Neural cell (in vitro differentiated cells): ENCODE measurements around the gene HAO1. TPM values are rescaled to one million over a fixed set of nuclear protein-coding genes. Genes with fewer than 3 reads are reported as not detected.
"Not testable (repeated sequence)": the region's sequence is repeated elsewhere in the genome, so short reads cannot be mapped to it uniquely, and the experiment has no call there.

Experiments used
- H2AFZ ChIP-seq: fragments of 200-600, 300-800 bp; sonication (generic), shearing (Covaris generic); 2 replicates; pipeline ENCODE4 v1.6.0; 2014; ENCODE audit warnings: low read depth, mild to moderate bottlenecking, antibody characterized with exemption, low read length, moderate library complexity
- H3F3A ChIP-seq: fragments of 200-600 bp; shearing (Covaris generic); 2 replicates; pipeline ENCODE4 v1.6.1; 2016; ENCODE audit warnings: mild to moderate bottlenecking, moderate library complexity, mixed read lengths, antibody characterized with exemption, low read length; ENCODE audit not compliant: insufficient read depth, poor library complexity, severe bottlenecking
- H3K27ac ChIP-seq: fragments of 200-600, 300-800 bp; sonication (generic), shearing (Covaris generic); 2 replicates; pipeline ENCODE4 v1.5.1; 2014; ENCODE audit warnings: mild to moderate bottlenecking, low read length, moderate library complexity
- H3K27me3 ChIP-seq: fragments of 300-800, 200-600 bp; sonication (generic), shearing (Covaris generic); 2 replicates; pipeline ENCODE4 v1.6.0; 2014; ENCODE audit warnings: mild to moderate bottlenecking, low read depth, low read length, moderate library complexity; ENCODE audit not compliant: insufficient read depth
- H3K36me3 ChIP-seq: fragments of 300-800, 200-600 bp; sonication (generic), shearing (Covaris generic); 2 replicates; pipeline ENCODE4 v1.5.1; 2014; ENCODE audit warnings: mild to moderate bottlenecking, antibody characterized with exemption, low read length, moderate library complexity; ENCODE audit not compliant: insufficient read depth
- H3K4me2 ChIP-seq: fragments of 300-800, 200-600 bp; sonication (generic), shearing (Covaris generic); 2 replicates; pipeline ENCODE4 v1.6.0; 2014; ENCODE audit warnings: mild to moderate bottlenecking, low read length
- H3K4me3 ChIP-seq: fragments of 300-800, 200-600 bp; sonication (generic), shearing (Covaris generic); 2 replicates; pipeline ENCODE4 v1.5.1; 2014; ENCODE audit warnings: mild to moderate bottlenecking, low read length, moderate library complexity
- H3K79me2 ChIP-seq: fragments of 200-600 bp; shearing (Covaris generic); replicated peaks from 2 replicates; pipeline ENCODE4 v1.6.0; 2014; ENCODE audit warnings: mild to moderate bottlenecking, low read length, moderate library complexity; ENCODE audit not compliant: insufficient read depth
- H3K9ac ChIP-seq: fragments of 300-800, 200-600 bp; sonication (generic), shearing (Covaris generic); 2 replicates; pipeline ENCODE4 v1.6.1; 2016; ENCODE audit warnings: mild to moderate bottlenecking, low read length, mixed read lengths
- H3K9me2 ChIP-seq: fragments of 200-600 bp; shearing (Covaris generic); 2 replicates; pipeline ENCODE4 v1.6.1; 2016; ENCODE audit warnings: mild to moderate bottlenecking, low read length, mixed read lengths; ENCODE audit not compliant: insufficient read depth
- H3K9me3 ChIP-seq: fragments of 200-600, 300-800 bp; sonication (generic), shearing (Covaris generic); 2 replicates; pipeline ENCODE4 v1.6.1; 2016; ENCODE audit warnings: mild to moderate bottlenecking, mixed run types, low read length, moderate library complexity, mixed read lengths
- H4K20me1 ChIP-seq: fragments of 200-600 bp; shearing (Covaris generic); 2 replicates; pipeline ENCODE4 v1.6.1; 2016; ENCODE audit warnings: mild to moderate bottlenecking, mixed run types; ENCODE audit not compliant: insufficient read depth
- EP300 ChIP-seq: fragments of 450-650 bp; conservative IDR thresholded peaks from 2 replicates; pipeline ENCODE4 v1.6.1; 2014; ENCODE audit warnings: antibody characterized with exemption, mild to moderate bottlenecking, moderate library complexity; ENCODE audit not compliant: poor library complexity, severe bottlenecking
- EZH2 ChIP-seq: fragments of 200-600, 300-800 bp; shearing (Covaris generic), sonication (generic); IDR thresholded peaks from 2 replicates; pipeline ENCODE4 v1.6.1; 2014; ENCODE audit warnings: antibody characterized with exemption, low read length, borderline replicate concordance, mild to moderate bottlenecking; ENCODE audit not compliant: insufficient read depth, poor library complexity, severe bottlenecking
- MXI1 ChIP-seq: fragments of 450-650 bp; conservative IDR thresholded peaks from 2 replicates; pipeline ENCODE4 v1.6.1; 2014; ENCODE audit warnings: antibody characterized with exemption, mild to moderate bottlenecking; ENCODE audit not compliant: poor library complexity, severe bottlenecking
- POLR2AphosphoS5 ChIP-seq: IDR thresholded peaks from 2 replicates; pipeline ENCODE4 v1.6.1; 2012
- RAD21 ChIP-seq: fragments of 450-650 bp; conservative IDR thresholded peaks from 2 replicates; pipeline ENCODE4 v1.6.1; 2014; ENCODE audit warnings: antibody characterized with exemption, mild to moderate bottlenecking, moderate library complexity
- SMC3 ChIP-seq: fragments of 450-650 bp; conservative IDR thresholded peaks from 2 replicates; pipeline ENCODE4 v1.6.1; 2014; ENCODE audit warnings: antibody characterized with exemption, mild to moderate bottlenecking, moderate library complexity; ENCODE audit not compliant: poor library complexity
- TAF1 ChIP-seq: IDR thresholded peaks from 2 replicates; pipeline ENCODE4 v1.6.1; 2012; ENCODE audit warnings: low read depth
- polyA plus RNA-seq: library from polyadenylated mRNA; depleted of rRNA; stranded (reverse); fragments of >200 nt; gene quantifications from 2 replicates; pipeline ENCODE4 v1.2.3, GENCODE V29; 2014
- TF ChIP-seq, protein P1 (sequence below): fragments of 450-650 bp; IDR thresholded peaks from 2 replicates; pipeline ENCODE4 v1.5.1; 2014; ENCODE audit warnings: antibody characterized with exemption, mild to moderate bottlenecking, moderate library complexity; ENCODE audit not compliant: poor library complexity, severe bottlenecking
- TF ChIP-seq, protein P2 (sequence below): IDR thresholded peaks from 2 replicates; pipeline ENCODE4 v1.6.1; 2012; ENCODE audit warnings: borderline replicate concordance

HAO1 gene
- polyA plus RNA-seq, 1 donor from 2014 or later: not detected

DNA sequence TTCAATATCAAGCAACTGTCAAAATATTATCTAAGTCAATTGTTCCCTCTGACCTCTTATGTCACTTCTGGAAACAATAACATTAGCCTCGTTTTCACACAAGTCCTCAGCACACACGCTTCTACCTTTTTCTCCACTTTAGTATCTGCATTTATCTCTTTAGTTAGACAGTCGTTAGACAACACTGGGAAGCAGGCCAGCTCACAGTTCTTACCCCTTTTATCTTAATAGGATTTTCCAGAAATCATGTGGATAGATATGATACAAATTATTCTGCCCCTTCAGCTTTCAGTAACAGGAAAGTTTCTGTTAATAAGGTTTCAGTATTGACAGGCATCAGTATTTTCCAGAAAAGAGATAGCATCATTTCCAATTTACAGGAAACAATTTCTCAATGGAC is 25.9 kb upstream of the HAO1 start:
- Histone ChIP-seq H3K27ac (no peak overlapping the region), H3K36me3 (no peaks in the 10 kb centered on the region), H3K9me3 (no peaks in the 10 kb centered on the region), H3K27me3 (no peaks in the 10 kb centered on the region), H3F3A (no peaks in the 10 kb centered on the region), H3K9me2 (no peaks in the 10 kb centered on the region), H3K4me3 (no peak overlapping the region), H3K9ac (no peak overlapping the region), H3K79me2 (no peaks in the 10 kb centered on the region), H4K20me1 (no peaks in the 10 kb centered on the region), H3K4me2 (no peak overlapping the region), H2AFZ (no peak overlapping the region)
- TF ChIP-seq SMC3: no peak
- TF ChIP-seq, protein P1, sequence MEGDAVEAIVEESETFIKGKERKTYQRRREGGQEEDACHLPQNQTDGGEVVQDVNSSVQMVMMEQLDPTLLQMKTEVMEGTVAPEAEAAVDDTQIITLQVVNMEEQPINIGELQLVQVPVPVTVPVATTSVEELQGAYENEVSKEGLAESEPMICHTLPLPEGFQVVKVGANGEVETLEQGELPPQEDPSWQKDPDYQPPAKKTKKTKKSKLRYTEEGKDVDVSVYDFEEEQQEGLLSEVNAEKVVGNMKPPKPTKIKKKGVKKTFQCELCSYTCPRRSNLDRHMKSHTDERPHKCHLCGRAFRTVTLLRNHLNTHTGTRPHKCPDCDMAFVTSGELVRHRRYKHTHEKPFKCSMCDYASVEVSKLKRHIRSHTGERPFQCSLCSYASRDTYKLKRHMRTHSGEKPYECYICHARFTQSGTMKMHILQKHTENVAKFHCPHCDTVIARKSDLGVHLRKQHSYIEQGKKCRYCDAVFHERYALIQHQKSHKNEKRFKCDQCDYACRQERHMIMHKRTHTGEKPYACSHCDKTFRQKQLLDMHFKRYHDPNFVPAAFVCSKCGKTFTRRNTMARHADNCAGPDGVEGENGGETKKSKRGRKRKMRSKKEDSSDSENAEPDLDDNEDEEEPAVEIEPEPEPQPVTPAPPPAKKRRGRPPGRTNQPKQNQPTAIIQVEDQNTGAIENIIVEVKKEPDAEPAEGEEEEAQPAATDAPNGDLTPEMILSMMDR: no peak
- no peak for TF ChIP-seq EP300
- TF ChIP-seq POLR2AphosphoS5: no peak
- TF ChIP-seq RAD21: no peak

DNA sequence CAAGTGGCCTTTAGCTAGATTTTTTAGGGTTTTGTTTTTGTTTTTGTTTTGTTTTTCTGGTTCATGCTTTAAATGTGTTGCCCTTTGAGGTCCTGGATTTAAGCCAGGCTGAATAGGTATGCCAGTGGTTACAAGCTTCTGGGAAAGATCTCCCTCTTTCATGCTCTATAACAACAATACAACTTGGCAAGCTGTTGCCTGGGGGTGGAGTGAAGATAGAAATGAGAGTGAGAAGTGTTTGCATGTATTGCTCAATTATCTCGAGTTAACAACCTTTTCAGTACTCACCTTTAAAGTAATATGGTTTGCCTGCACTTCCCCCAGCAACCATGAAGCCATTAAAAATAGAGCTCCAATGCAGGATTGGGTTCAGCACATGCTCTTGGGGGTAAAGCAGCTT is 19.2 kb upstream of the HAO1 start:
- Histone ChIP-seq H2AFZ (no peak overlapping the region), H3F3A (no peaks in the 10 kb centered on the region), H3K9me2 (no peaks in the 10 kb centered on the region), H3K27ac (no peak overlapping the region), H3K27me3 (no peaks in the 10 kb centered on the region), H3K4me2 (no peak overlapping the region), H3K36me3 (no peaks in the 10 kb centered on the region), H3K9me3 (no peaks in the 10 kb centered on the region), H3K79me2 (no peaks in the 10 kb centered on the region), H4K20me1 (no peaks in the 10 kb centered on the region), H3K9ac (no peak overlapping the region), H3K4me3 (no peak overlapping the region)
- TF ChIP-seq EZH2: no peak
- TF ChIP-seq, protein P2, sequence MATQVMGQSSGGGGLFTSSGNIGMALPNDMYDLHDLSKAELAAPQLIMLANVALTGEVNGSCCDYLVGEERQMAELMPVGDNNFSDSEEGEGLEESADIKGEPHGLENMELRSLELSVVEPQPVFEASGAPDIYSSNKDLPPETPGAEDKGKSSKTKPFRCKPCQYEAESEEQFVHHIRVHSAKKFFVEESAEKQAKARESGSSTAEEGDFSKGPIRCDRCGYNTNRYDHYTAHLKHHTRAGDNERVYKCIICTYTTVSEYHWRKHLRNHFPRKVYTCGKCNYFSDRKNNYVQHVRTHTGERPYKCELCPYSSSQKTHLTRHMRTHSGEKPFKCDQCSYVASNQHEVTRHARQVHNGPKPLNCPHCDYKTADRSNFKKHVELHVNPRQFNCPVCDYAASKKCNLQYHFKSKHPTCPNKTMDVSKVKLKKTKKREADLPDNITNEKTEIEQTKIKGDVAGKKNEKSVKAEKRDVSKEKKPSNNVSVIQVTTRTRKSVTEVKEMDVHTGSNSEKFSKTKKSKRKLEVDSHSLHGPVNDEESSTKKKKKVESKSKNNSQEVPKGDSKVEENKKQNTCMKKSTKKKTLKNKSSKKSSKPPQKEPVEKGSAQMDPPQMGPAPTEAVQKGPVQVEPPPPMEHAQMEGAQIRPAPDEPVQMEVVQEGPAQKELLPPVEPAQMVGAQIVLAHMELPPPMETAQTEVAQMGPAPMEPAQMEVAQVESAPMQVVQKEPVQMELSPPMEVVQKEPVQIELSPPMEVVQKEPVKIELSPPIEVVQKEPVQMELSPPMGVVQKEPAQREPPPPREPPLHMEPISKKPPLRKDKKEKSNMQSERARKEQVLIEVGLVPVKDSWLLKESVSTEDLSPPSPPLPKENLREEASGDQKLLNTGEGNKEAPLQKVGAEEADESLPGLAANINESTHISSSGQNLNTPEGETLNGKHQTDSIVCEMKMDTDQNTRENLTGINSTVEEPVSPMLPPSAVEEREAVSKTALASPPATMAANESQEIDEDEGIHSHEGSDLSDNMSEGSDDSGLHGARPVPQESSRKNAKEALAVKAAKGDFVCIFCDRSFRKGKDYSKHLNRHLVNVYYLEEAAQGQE: no peak
- no peak for TF ChIP-seq EP300
- no peak for TF ChIP-seq TAF1
- TF ChIP-seq, protein P1: no peak
- TF ChIP-seq POLR2AphosphoS5: no peak
- no peak for TF ChIP-seq SMC3
- no peak for TF ChIP-seq RAD21
- no peak for TF ChIP-seq MXI1

DNA sequence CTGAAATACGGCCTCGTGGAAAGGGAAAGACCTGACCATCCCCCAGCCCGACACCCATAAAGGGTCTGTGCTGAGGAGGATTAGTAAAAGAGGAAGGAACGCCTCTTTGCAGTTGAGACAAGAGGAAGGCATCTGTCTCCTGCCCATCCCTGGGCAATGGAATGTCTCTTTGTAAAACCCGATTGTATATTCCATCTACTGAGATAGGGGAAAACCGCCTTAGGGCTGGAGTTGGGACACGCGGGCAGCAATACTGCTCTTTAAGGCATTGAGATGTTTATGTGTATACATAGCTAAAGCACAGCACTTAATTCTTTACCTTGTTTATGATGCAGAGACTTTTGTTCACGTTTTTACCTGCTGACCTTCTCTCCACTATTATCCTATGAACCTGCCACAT is 16.3 kb upstream of the HAO1 start:
- not testable (repeated sequence) for H3K27me3 ChIP-seq, H3K79me2 ChIP-seq, H3K9me2 ChIP-seq, H4K20me1 ChIP-seq, H3K9ac ChIP-seq, H3K4me2 ChIP-seq, H3F3A ChIP-seq, H3K27ac ChIP-seq, H3K9me3 ChIP-seq, H3K36me3 ChIP-seq, H2AFZ ChIP-seq, H3K4me3 ChIP-seq
